Nephron progenitor cell (in vitro differentiated cells): ENCODE measurements around the gene TMPRSS3.

Experiments
- DNase-seq: peaks from one replicate; pipeline ENCODE4 v3.0.0; 2021
- H3K27ac Mint-ChIP-seq: 2 replicates; pipeline ENCODE4 v1.8.0; 2021; ENCODE audit warnings: mild to moderate bottlenecking, moderate library complexity, mixed read lengths
- H3K27me3 Mint-ChIP-seq: 2 replicates; pipeline ENCODE4 v1.8.0; 2021; ENCODE audit warnings: mild to moderate bottlenecking, low read depth, mixed read lengths; ENCODE audit not compliant: poor library complexity
- H3K36me3 Mint-ChIP-seq: 2 replicates; pipeline ENCODE4 v1.8.0; 2021; ENCODE audit warnings: low read depth, mixed read lengths
- H3K4me1 Mint-ChIP-seq: 2 replicates; pipeline ENCODE4 v1.8.0; 2021; ENCODE audit warnings: mixed read lengths
- H3K4me3 Mint-ChIP-seq: 2 replicates; pipeline ENCODE4 v1.8.0; 2021; ENCODE audit warnings: mild to moderate bottlenecking, moderate library complexity, mixed read lengths
- H3K9me3 Mint-ChIP-seq: 2 replicates; pipeline ENCODE4 v1.8.0; 2021; ENCODE audit warnings: mild to moderate bottlenecking, moderate library complexity, mixed read lengths
- TF ChIP-seq, protein P1 (sequence below): fragments of 200-600 bp; sonication (generic); IDR thresholded peaks from 2 replicates; pipeline ENCODE4 v1.5.0; 2021; ENCODE audit warnings: antibody characterized with exemption

Gene TMPRSS3

DNA sequence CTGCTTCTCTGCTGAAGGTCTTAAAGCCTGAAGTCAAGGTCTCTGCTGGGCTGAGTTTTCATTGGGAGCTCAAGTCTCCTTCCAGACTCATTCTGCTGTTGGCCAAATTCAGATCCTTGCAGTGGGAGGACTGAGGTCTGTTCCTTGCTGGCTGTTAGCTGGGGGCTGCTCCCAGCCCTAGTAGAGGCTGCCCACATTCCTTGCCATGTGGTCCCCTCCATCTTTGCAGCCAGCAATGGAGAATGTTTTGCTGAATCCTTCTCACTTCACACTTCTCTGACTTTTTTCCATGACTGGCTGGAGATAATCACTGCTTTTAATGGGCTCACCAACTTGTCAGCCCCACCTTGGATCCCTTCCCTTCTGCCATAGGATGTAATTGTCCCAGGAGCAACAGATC is 41.1 kb upstream of the TMPRSS3 start:
- Mint-ChIP-seq H3K27ac (no peak overlapping the region), H3K9me3 (peaks cover 13% of the 10 kb centered on the region), H3K4me3 (no peak overlapping the region), H3K4me1 (no peaks in the 10 kb centered on the region), H3K27me3 (peaks cover 30% of the 10 kb centered on the region), H3K36me3 (no peaks in the 10 kb centered on the region)
- TF ChIP-seq, protein P1, sequence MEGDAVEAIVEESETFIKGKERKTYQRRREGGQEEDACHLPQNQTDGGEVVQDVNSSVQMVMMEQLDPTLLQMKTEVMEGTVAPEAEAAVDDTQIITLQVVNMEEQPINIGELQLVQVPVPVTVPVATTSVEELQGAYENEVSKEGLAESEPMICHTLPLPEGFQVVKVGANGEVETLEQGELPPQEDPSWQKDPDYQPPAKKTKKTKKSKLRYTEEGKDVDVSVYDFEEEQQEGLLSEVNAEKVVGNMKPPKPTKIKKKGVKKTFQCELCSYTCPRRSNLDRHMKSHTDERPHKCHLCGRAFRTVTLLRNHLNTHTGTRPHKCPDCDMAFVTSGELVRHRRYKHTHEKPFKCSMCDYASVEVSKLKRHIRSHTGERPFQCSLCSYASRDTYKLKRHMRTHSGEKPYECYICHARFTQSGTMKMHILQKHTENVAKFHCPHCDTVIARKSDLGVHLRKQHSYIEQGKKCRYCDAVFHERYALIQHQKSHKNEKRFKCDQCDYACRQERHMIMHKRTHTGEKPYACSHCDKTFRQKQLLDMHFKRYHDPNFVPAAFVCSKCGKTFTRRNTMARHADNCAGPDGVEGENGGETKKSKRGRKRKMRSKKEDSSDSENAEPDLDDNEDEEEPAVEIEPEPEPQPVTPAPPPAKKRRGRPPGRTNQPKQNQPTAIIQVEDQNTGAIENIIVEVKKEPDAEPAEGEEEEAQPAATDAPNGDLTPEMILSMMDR, result no peak
- no peak for DNase-seq

DNA sequence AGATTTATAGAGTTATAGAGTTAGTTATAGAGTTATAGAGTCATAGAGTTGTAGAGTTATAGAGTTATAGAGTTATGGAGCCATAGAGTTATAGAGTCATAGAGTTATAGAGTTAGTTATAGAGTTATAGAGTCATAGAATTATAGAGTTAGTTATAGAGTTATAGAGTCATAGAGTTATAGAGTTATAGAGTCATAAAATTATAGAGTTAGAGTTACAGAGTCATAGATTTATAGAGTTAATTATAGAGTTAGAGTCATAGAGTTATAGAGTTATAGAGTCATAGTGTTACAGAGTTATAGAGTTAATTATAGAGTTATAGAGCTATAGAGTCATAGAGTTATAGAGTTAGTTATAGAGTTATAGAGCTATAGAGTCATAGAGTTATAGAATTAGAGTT is 40.0 kb upstream of the TMPRSS3 start:
- no peak overlapping the region for H3K4me3 Mint-ChIP-seq
- no peaks in the 10 kb centered on the region for H3K36me3 Mint-ChIP-seq
- TF ChIP-seq, protein P1, result no peak
- no peaks in the 10 kb centered on the region for H3K4me1 Mint-ChIP-seq
- H3K27me3 Mint-ChIP-seq, result peaks cover 32% of the 10 kb centered on the region
- no peak for DNase-seq
- peaks cover 16% of the 10 kb centered on the region for H3K9me3 Mint-ChIP-seq
- no peak overlapping the region for H3K27ac Mint-ChIP-seq

DNA sequence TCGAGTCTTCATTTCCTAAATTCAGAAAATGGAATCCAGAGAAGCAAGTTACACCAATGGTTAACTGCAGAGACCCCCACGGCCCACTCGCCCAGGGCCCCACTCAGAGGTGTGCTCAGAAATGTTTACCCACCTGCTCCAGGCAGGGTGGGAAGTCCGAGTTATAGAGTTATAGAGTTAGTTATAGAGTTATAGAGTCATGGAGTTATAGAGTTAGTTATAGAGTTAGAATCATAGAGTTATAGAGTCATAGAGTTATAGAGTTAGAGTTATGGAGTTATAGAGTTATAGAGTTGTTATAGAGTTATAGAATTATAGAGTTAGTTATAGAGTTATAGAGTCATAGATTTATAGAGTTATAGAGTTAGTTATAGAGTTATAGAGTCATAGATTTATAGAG is 39.5 kb upstream of the TMPRSS3 start:
- H3K4me1 Mint-ChIP-seq, result no peaks in the 10 kb centered on the region
- H3K9me3 Mint-ChIP-seq, result peaks cover 16% of the 10 kb centered on the region
- DNase-seq, result no peak
- TF ChIP-seq, protein P1, result no peak
- H3K27me3 Mint-ChIP-seq, result peaks cover 32% of the 10 kb centered on the region
- no peaks in the 10 kb centered on the region for H3K36me3 Mint-ChIP-seq
- no peak overlapping the region for H3K27ac Mint-ChIP-seq
- no peak overlapping the region for H3K4me3 Mint-ChIP-seq

DNA sequence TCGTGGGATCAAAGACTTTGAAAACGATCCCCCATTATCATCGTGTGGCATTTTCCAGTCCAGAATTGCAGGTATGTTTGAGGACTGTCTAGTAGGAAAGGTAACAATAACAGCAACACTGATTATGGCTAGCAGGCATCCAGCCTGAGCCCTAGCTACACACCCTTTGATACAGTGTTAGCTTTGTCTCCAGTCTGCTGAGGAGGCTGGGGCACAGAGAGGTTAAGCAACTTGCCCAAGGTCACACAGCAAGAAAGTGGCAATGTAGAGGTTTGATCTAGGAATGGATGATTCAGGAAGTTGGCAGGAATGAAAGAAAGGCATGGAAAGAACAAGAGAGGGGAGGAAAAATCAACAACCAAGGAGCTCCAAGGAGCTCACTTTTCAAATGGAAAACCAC is 39.0 kb upstream of the TMPRSS3 start:
- peaks cover 16% of the 10 kb centered on the region for H3K9me3 Mint-ChIP-seq
- H3K4me1 Mint-ChIP-seq, result no peaks in the 10 kb centered on the region
- no peak overlapping the region for H3K4me3 Mint-ChIP-seq
- no peaks in the 10 kb centered on the region for H3K36me3 Mint-ChIP-seq
- H3K27ac Mint-ChIP-seq, result no peak overlapping the region
- TF ChIP-seq, protein P1, result no peak
- H3K27me3 Mint-ChIP-seq, result peaks cover 32% of the 10 kb centered on the region
- no peak for DNase-seq

DNA sequence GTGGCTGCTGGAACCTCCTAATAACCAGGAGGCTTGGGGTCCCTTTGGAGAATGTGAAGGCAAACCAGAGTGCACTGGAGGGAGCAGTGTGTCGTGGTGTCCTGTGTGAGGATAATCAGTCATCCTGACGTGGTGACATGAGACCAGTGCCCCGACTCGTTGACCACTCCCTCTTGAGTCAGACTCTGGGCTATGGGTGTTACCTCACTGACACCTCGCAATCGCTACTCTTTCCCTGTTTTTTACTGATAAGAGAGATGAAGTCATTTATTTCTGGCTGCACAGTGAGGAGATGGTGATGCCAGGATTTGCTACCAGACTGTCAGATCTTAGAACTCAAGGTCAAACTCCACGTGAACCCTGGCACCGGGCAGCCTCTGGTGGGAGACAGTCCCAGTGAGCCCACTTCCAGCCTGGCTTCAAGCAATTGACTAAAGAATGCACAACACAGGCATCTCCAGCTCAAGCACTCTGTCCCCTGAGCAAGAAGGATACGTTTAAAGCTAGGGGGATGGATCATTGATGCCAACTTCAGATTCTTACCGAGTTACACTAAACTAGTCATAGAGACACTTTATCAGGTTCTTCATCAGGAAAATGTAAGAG is 38.2 kb upstream of the TMPRSS3 start:
- peaks cover 29% of the 10 kb centered on the region for H3K27me3 Mint-ChIP-seq
- no peak overlapping the region for H3K27ac Mint-ChIP-seq
- H3K4me3 Mint-ChIP-seq, result no peak overlapping the region
- H3K36me3 Mint-ChIP-seq, result no peaks in the 10 kb centered on the region
- TF ChIP-seq, protein P1, result no peak
- no peaks in the 10 kb centered on the region for H3K4me1 Mint-ChIP-seq
- DNase-seq, result no peak
- peaks cover 16% of the 10 kb centered on the region for H3K9me3 Mint-ChIP-seq

DNA sequence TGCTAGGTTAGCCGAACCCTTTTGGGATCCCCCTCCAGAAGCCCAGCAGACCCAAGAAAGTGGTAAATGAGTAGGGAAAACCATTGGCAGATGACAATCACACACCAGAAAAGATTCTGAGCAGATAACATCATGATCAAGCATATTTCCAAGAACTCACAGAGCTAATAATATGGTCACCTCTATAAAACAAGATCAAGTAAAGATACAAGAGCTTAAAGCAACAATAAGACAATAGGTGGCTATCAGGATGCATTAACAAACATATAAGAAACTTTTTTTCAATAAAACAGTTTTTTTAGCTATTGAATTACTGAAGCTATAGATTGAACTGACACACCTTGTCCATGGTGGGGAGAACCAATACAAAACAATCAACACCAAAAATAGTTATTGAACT is 36.8 kb upstream of the TMPRSS3 start:
- no peak overlapping the region for H3K27ac Mint-ChIP-seq
- H3K9me3 Mint-ChIP-seq, result peaks cover 16% of the 10 kb centered on the region
- no peak overlapping the region for H3K4me3 Mint-ChIP-seq
- H3K4me1 Mint-ChIP-seq, result no peaks in the 10 kb centered on the region
- TF ChIP-seq, protein P1, result no peak
- H3K27me3 Mint-ChIP-seq, result peaks cover 27% of the 10 kb centered on the region
- no peaks in the 10 kb centered on the region for H3K36me3 Mint-ChIP-seq
- DNase-seq, result no peak
